ENCODE results near the gene ARHGAP45.

DNA sequence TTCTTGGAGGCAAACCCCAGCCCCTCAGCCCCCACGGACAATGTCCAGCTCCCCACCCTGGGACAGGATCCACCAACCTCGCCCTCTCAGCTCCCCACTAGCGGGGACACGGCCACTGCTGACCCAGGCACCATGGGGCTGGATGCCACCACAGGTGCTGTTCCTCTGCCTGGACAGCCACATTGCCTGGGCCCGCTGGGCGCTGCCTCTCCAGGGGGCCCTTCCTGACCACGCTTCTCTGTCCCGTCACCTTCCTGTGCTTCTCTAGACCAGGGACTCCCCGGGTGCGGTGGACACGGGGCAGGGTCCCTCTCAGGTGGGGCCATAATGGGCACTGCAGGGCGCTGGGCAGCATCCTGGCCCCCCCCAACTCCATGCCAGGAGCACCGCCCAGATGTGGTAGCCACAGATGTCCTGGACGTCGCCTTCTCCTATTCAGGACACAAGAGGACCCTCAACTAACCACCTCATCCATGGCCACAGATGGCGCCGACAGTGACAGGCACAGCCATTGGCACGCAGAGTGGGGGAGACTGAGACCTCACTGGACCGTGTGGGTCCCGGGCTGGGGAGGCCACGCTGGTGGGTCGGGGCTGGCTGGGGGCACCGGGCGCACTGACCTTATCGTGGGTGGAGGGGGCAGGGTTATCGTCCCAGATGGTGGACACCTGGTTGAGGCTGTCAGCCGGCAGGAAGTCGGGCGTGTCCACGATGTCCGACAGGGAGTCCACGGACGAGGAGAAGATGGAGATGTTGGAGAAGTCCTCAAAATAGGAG is 60.2 kb downstream of the ARHGAP45 start:
- TF ChIP-seq BRCA1 (IDR thresholded peaks at IDR 0.05): no peak
- TF ChIP-seq BRCA1 (CRISPR knock-in tag; IDR thresholded peaks at IDR 0.05): no peak
- TF ChIP-seq CTCF (IDR thresholded peaks at IDR 0.05 in 2 of 3, conservative IDR thresholded peaks at IDR 0.05 in 1 of 3; ENCODE audit: insufficient read depth in 2 of 3, low read depth in 1 of 3, low read length in 3 of 3): no peak
- no peak for TF ChIP-seq MIER1 (IDR thresholded peaks at IDR 0.05; ENCODE audit: low read depth)
- TF ChIP-seq PHF21A (IDR thresholded peaks at IDR 0.05; ENCODE audit: borderline replicate concordance, low read depth): no peak
